Testis (tissue), 2 donors: ENCODE results near the gene DCAF12.

Experiments
- CTCF ChIP-seq, 3 experiments: fragments of 450-650 bp in 2 of 3; fragments of 200-600 bp in 1 of 3; sonication (generic) in 1 of 3; IDR thresholded peaks; one replicate each; pipeline ENCODE4 v1.5.1; 2016 to 2019; ENCODE audit warnings: antibody characterized with exemption in 3 of 3, mild to moderate bottlenecking in 2 of 3, moderate library complexity in 1 of 3
- POLR2A ChIP-seq: fragments of 450-650 bp; IDR thresholded peaks from one replicate; pipeline ENCODE4 v1.6.1; 2017; ENCODE audit warnings: antibody characterized with exemption, mild to moderate bottlenecking, moderate library complexity

GRCh38 chr9:34089311-34089710 is 37.2 kb downstream of the DCAF12 start:
- TF ChIP-seq CTCF (IDR thresholded peaks at IDR 0.05) (no peak), POLR2A (no peak)
